H9 (cell line): ENCODE data around the gene PNMA8A. TPM values are rescaled to one million over a fixed set of nuclear protein-coding genes. Genes with fewer than 3 reads are reported as not detected.

ENCODE experiments used
- DNase-seq: peaks from one replicate; pipeline ENCODE4 v3.0.0-alpha.2; 2017
- H2AFZ ChIP-seq: one replicate; pipeline ENCODE4 v1.6.1; 2013; ENCODE audit warnings: mild to moderate bottlenecking, low read length, control low read depth, moderate library complexity
- H2AK5ac ChIP-seq: 2 replicates; pipeline ENCODE4 v1.6.1; 2013; ENCODE audit warnings: low read length, control low read depth, mixed read lengths; ENCODE audit not compliant: insufficient read length
- H2BK120ac ChIP-seq: one replicate; pipeline ENCODE4 v1.6.1; 2013; ENCODE audit warnings: low read depth, mild to moderate bottlenecking, low read length, control low read depth, inconsistent platforms; ENCODE audit not compliant: poor library complexity, severe bottlenecking
- H2BK12ac ChIP-seq: 2 replicates; pipeline ENCODE4 v1.6.1; 2013; ENCODE audit warnings: low read length, control low read depth, mixed read lengths, low read depth; ENCODE audit not compliant: insufficient read length
- H2BK15ac ChIP-seq: 2 replicates; pipeline ENCODE4 v1.6.1; 2013; ENCODE audit warnings: low read depth, low read length, control low read depth
- H2BK20ac ChIP-seq: one replicate; pipeline ENCODE4 v1.6.1; 2013; ENCODE audit warnings: low read depth, mild to moderate bottlenecking, low read length, control low read depth, inconsistent platforms; ENCODE audit not compliant: poor library complexity, severe bottlenecking
- H2BK5ac ChIP-seq: 2 replicates; pipeline ENCODE4 v1.6.1; 2013; ENCODE audit warnings: low read length, control low read depth, mixed read lengths; ENCODE audit not compliant: insufficient read length
- H3K14ac ChIP-seq: 2 replicates; pipeline ENCODE4 v1.6.1; 2013; ENCODE audit warnings: low read length, control low read depth; ENCODE audit not compliant: insufficient read depth
- H3K18ac ChIP-seq: 2 replicates; pipeline ENCODE4 v1.6.1; 2013; ENCODE audit warnings: low read depth, mild to moderate bottlenecking, mixed read lengths, low read length, control low read depth; ENCODE audit not compliant: insufficient read length
- H3K23ac ChIP-seq: 2 replicates; pipeline ENCODE4 v1.6.1; 2013; ENCODE audit warnings: low read length, control low read depth, mixed read lengths, low read depth; ENCODE audit not compliant: insufficient read length
- H3K23me2 ChIP-seq: 2 replicates; pipeline ENCODE4 v1.6.1; 2013; ENCODE audit warnings: low read depth, mild to moderate bottlenecking, mixed read lengths, low read length, control low read depth; ENCODE audit not compliant: insufficient read length, poor library complexity, severe bottlenecking
- H3K27ac ChIP-seq: 2 replicates; pipeline ENCODE4 v1.5.1; 2013; ENCODE audit warnings: low read length, control low read depth, mixed read lengths, low read depth; ENCODE audit not compliant: insufficient read length
- H3K27me3 ChIP-seq: 2 replicates; pipeline ENCODE4 v1.6.1; 2013; ENCODE audit warnings: low read length, control low read depth, inconsistent platforms; ENCODE audit not compliant: insufficient read depth
- H3K4ac ChIP-seq: 2 replicates; pipeline ENCODE4 v1.6.1; 2013; ENCODE audit warnings: low read depth, mild to moderate bottlenecking, control low read depth, inconsistent platforms, low read length, moderate library complexity
- H3K4me1 ChIP-seq: 2 replicates; pipeline ENCODE4 v1.6.1; 2013; ENCODE audit warnings: low read length, control low read depth, inconsistent platforms; ENCODE audit not compliant: insufficient read depth
- H3K4me2 ChIP-seq: 2 replicates; pipeline ENCODE4 v1.6.1; 2013; ENCODE audit warnings: low read length, control low read depth, mixed read lengths; ENCODE audit not compliant: insufficient read length, insufficient read depth
- H3K56ac ChIP-seq: 2 replicates; pipeline ENCODE4 v1.6.1; 2013; ENCODE audit warnings: low read depth, mild to moderate bottlenecking, mixed read lengths, low read length, control low read depth; ENCODE audit not compliant: insufficient read length
- H3K79me1 ChIP-seq: 2 replicates; pipeline ENCODE4 v1.6.1; 2013; ENCODE audit warnings: low read depth, mild to moderate bottlenecking, moderate library complexity, low read length, control low read depth, inconsistent platforms; ENCODE audit not compliant: insufficient read depth, poor library complexity, severe bottlenecking
- H3K79me2 ChIP-seq: 2 replicates; pipeline ENCODE4 v1.6.1; 2013; ENCODE audit warnings: low read length, control low read depth, inconsistent platforms; ENCODE audit not compliant: insufficient read depth
- H3K9ac ChIP-seq: 2 replicates; pipeline ENCODE4 v1.6.1; 2013; ENCODE audit warnings: low read length, control low read depth, mixed read lengths; ENCODE audit not compliant: insufficient read length; ENCODE audit errors: extremely low read depth
- H3K9me3 ChIP-seq: one replicate; pipeline ENCODE4 v1.6.1; 2013; ENCODE audit warnings: low read depth, low read length, inconsistent platforms; ENCODE audit not compliant: control insufficient read depth
- H3T11ph ChIP-seq: one replicate; pipeline ENCODE4 v1.6.1; 2013; ENCODE audit warnings: mild to moderate bottlenecking, low read length, control low read depth, inconsistent platforms
- H4K20me1 ChIP-seq: one replicate; pipeline ENCODE4 v1.6.1; 2013; ENCODE audit not compliant: control insufficient read depth, insufficient read length, insufficient read depth
- H4K5ac ChIP-seq: 2 replicates; pipeline ENCODE4 v1.6.1; 2013; ENCODE audit warnings: low read depth, mild to moderate bottlenecking, mixed read lengths, low read length, control low read depth; ENCODE audit not compliant: insufficient read length
- H4K8ac ChIP-seq: replicated peaks from 2 replicates; pipeline ENCODE4 v1.6.1; 2013; ENCODE audit warnings: low read length, control low read depth, mixed read lengths, low read depth; ENCODE audit not compliant: insufficient read length
- H4K91ac ChIP-seq: 2 replicates; pipeline ENCODE4 v1.6.1; 2013; ENCODE audit warnings: low read depth, mild to moderate bottlenecking, moderate library complexity, mixed read lengths, low read length, control low read depth; ENCODE audit not compliant: insufficient read length
- H3K27ac Mint-ChIP-seq, 3 experiments: 2 replicates in 2 of 3; 3 replicates in 1 of 3; pipeline ENCODE4 v1.8.0; 2020 to 2021; ENCODE audit warnings: mixed read lengths in 3 of 3, mild to moderate bottlenecking in 1 of 3, moderate library complexity in 1 of 3
- H3K27me3 Mint-ChIP-seq: 2 replicates; pipeline ENCODE4 v1.8.0; 2021; ENCODE audit warnings: low read depth, mild to moderate bottlenecking, moderate library complexity, mixed read lengths
- H3K36me3 Mint-ChIP-seq, 3 experiments: 2 replicates in 2 of 3; 3 replicates in 1 of 3; pipeline ENCODE4 v1.8.0; 2020 to 2021; ENCODE audit warnings: low read depth in 3 of 3, mixed read lengths in 3 of 3; ENCODE audit not compliant: insufficient read depth in 1 of 3
- H3K4me1 Mint-ChIP-seq, 2 experiments: 2 replicates each; pipeline ENCODE4 v1.8.0; 2020; ENCODE audit warnings: mixed read lengths in 2 of 2
- H3K4me3 Mint-ChIP-seq, 2 experiments: 2 replicates in 1 of 2; 3 replicates in 1 of 2; pipeline ENCODE4 v1.8.0; 2020 to 2021; ENCODE audit warnings: mild to moderate bottlenecking in 2 of 2, mixed read lengths in 2 of 2, moderate library complexity in 1 of 2
- H3K9me3 Mint-ChIP-seq, 2 experiments: 2 replicates in 1 of 2; 3 replicates in 1 of 2; pipeline ENCODE4 v1.8.0; 2020; ENCODE audit warnings: mild to moderate bottlenecking in 2 of 2, mixed read lengths in 2 of 2, moderate library complexity in 1 of 2
- WGBS: extraction: QIAGEN DNeasy Blood & Tissue Kit; methylation state at CpG from one replicate; pipeline ENCODE4 v1.1.7; 2013; ENCODE audit warnings: missing lambda C conversion rate, low lambda C conversion rate, mixed read lengths; ENCODE audit not compliant: insufficient read length; ENCODE audit errors: extremely low coverage; 5-methylcytosine and 5-hydroxymethylcytosine counted together
- total RNA-seq: library from RNA; stranded (reverse); gene quantifications from 2 replicates; pipeline ENCODE4 v1.2.1, GENCODE V29; 2021
- TF ChIP-seq, protein P1 (sequence below): fragments of 200-600 bp; sonication (generic); conservative IDR thresholded peaks from 3 replicates; pipeline ENCODE4 v1.8.0; 2021; ENCODE audit warnings: antibody characterized with exemption, mild to moderate bottlenecking

The PNMA8A gene
- total RNA-seq, 1 experiment from 2014 or later: 22.6 TPM

DNA sequence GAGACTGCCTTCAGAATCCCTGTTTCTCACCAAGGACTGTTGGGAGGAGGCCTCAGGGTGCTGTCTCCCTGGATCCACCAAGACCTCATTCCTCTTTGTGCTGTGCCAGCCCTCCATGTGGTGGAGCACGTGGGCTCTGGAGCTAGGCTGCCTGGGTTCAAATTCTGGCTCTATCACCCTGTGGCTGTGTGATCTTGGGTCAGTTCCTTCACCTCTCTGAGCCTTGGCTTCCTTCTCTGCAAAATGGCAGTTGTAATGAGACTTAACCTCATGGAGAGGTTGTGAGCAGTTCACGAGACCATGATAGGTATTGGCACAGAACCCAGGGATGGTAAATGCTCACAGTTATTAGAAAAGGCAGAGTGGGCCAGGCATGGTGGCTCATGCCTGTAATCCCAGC, 49.0 kb downstream of the PNMA8A start:
- TF ChIP-seq, protein P1, sequence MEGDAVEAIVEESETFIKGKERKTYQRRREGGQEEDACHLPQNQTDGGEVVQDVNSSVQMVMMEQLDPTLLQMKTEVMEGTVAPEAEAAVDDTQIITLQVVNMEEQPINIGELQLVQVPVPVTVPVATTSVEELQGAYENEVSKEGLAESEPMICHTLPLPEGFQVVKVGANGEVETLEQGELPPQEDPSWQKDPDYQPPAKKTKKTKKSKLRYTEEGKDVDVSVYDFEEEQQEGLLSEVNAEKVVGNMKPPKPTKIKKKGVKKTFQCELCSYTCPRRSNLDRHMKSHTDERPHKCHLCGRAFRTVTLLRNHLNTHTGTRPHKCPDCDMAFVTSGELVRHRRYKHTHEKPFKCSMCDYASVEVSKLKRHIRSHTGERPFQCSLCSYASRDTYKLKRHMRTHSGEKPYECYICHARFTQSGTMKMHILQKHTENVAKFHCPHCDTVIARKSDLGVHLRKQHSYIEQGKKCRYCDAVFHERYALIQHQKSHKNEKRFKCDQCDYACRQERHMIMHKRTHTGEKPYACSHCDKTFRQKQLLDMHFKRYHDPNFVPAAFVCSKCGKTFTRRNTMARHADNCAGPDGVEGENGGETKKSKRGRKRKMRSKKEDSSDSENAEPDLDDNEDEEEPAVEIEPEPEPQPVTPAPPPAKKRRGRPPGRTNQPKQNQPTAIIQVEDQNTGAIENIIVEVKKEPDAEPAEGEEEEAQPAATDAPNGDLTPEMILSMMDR: no peak
- Histone ChIP-seq H2AK5ac (no peak overlapping the region), H4K8ac (no peak overlapping the region), H3K23ac (no peak overlapping the region), H3K27me3 (no peaks in the 10 kb centered on the region; the same call in 1 of the 2 replicates), H2BK5ac (no peak overlapping the region), H3K27ac (no peak overlapping the region), H4K5ac (no peak overlapping the region), H2BK15ac (no peak overlapping the region), H3K4me1 (no peaks in the 10 kb centered on the region), H2BK20ac (no peak overlapping the region), H3K56ac (no peak overlapping the region), H3T11ph (no peak overlapping the region), H3K9me3 (no peaks in the 10 kb centered on the region), H3K9ac (no peak overlapping the region), H3K23me2 (peaks cover 4% of the 10 kb centered on the region), H3K4me2 (no peak overlapping the region), H4K20me1 (no peaks in the 10 kb centered on the region), H2AFZ (no peak overlapping the region), H3K79me1 (no peaks in the 10 kb centered on the region), H2BK120ac (no peak overlapping the region), H3K18ac (no peak overlapping the region), H4K91ac (no peak overlapping the region), H3K4ac (no peak overlapping the region), H2BK12ac (no peak overlapping the region), H3K14ac (no peak overlapping the region), H3K79me2 (no peaks in the 10 kb centered on the region)
- DNase-seq: no peak
- Mint-ChIP-seq H3K27ac (no peak overlapping the region), H3K27me3 (peaks cover 17% of the 10 kb centered on the region), H3K4me3 (no peak overlapping the region), H3K9me3 (no peaks in the 10 kb centered on the region), H3K36me3 (no peaks in the 10 kb centered on the region), H3K4me1 (peaks cover 14 to 19% of the 10 kb centered on the region in 2 experiments)
- no CpG with 5 or more reads among the region's 2 CpGs for WGBS
